Measurements from ENCODE around the gene TSHZ1.

DNA sequence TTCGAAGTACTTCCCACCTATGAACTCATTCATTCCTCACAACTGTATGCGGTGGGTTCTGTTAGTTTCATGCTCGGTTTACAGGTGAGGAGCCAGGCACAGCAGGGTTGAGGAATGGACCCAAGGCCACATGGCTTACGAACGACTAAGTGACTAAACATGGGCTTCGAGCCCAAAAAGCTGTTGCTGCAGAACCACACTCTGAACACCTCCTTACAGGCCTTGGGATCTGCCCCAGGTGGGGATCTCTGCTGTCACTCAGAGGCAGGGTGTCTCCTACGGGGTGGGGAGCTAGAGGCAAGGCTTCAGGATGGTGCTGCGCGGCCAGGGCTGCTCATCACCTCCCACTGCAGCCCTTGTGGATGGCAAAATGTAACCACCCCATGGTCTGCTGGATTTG is 80.9 kb downstream of the TSHZ1 start:
- TF ChIP-seq, protein P1, sequence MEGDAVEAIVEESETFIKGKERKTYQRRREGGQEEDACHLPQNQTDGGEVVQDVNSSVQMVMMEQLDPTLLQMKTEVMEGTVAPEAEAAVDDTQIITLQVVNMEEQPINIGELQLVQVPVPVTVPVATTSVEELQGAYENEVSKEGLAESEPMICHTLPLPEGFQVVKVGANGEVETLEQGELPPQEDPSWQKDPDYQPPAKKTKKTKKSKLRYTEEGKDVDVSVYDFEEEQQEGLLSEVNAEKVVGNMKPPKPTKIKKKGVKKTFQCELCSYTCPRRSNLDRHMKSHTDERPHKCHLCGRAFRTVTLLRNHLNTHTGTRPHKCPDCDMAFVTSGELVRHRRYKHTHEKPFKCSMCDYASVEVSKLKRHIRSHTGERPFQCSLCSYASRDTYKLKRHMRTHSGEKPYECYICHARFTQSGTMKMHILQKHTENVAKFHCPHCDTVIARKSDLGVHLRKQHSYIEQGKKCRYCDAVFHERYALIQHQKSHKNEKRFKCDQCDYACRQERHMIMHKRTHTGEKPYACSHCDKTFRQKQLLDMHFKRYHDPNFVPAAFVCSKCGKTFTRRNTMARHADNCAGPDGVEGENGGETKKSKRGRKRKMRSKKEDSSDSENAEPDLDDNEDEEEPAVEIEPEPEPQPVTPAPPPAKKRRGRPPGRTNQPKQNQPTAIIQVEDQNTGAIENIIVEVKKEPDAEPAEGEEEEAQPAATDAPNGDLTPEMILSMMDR (IDR thresholded peaks at IDR 0.05; ENCODE audit: insufficient read depth, low read length, poor library complexity, severe bottlenecking) = no peak
- TF ChIP-seq EZH2phosphoT487 (conservative IDR thresholded peaks at IDR 0.05; ENCODE audit: low read length) = no peak

Data from SU-DHL-6 (cell line).